ENCODE measurements around the gene MERTK.

The MERTK gene

GRCh38 chr2:111982822-111983221 lies 84.4 kb downstream of the MERTK start:
- DNase-seq, result no peak

- no peak for DNase-seq
Observed at GRCh38 chr2:111983478-111984212, 85.2 kb downstream of the MERTK start.

GRCh38 chr2:111984213-111984604 lies 85.8 kb downstream of the MERTK start:
- no peak for DNase-seq

- DNase-seq, result no peak
Observed at GRCh38 chr2:111985514-111985913, 87.1 kb downstream of the MERTK start.

- DNase-seq, result no peak
Observed at GRCh38 chr2:111986116-111986900, 87.9 kb downstream of the MERTK start.

GRCh38 chr2:111990375-111990774 lies 92.0 kb downstream of the MERTK start:
- no peak for DNase-seq

- DNase-seq, result no peak
Observed at GRCh38 chr2:111990856-111991255, 92.4 kb downstream of the MERTK start.

GRCh38 chr2:111994042-111994441 lies 95.6 kb downstream of the MERTK start:
- no peak for DNase-seq

GRCh38 chr2:111995148-111995547 lies 96.7 kb downstream of the MERTK start:
- no peak for DNase-seq

- DNase-seq, result no peak
Observed at GRCh38 chr2:111999809-112000208, 101.4 kb downstream of the MERTK start.

- DNase-seq, result no peak
Observed at GRCh38 chr2:112000399-112001135, 102.2 kb downstream of the MERTK start.

GRCh38 chr2:112001136-112001715 lies 102.8 kb downstream of the MERTK start:
- DNase-seq, result no peak

- DNase-seq, result no peak
Observed at GRCh38 chr2:112001942-112002341, 103.5 kb downstream of the MERTK start.

GRCh38 chr2:112003576-112004252 lies 105.3 kb downstream of the MERTK start:
- no peak for DNase-seq

GRCh38 chr2:112004253-112004645 lies 105.8 kb downstream of the MERTK start:
- no peak for DNase-seq

GRCh38 chr2:112005406-112006075 lies 107.1 kb downstream of the MERTK start:
- no peak for DNase-seq

GRCh38 chr2:112006076-112006410 lies 107.6 kb downstream of the MERTK start:
- no peak for DNase-seq

GRCh38 chr2:112007493-112007892 lies 109.1 kb downstream of the MERTK start:
- DNase-seq, result no peak

- DNase-seq, result no peak
Observed at GRCh38 chr2:112008910-112009485, 110.6 kb downstream of the MERTK start.

- DNase-seq, result no peak
Observed at GRCh38 chr2:112010751-112011150, 112.3 kb downstream of the MERTK start.

GRCh38 chr2:112012556-112012955 lies 114.1 kb downstream of the MERTK start:
- DNase-seq, result no peak

- no peak for DNase-seq
Observed at GRCh38 chr2:112018846-112019245, 120.4 kb downstream of the MERTK start.

Measured in activated CD4-positive, alpha-beta T cell treated with anti-CD3 and anti-CD28 coated beads for 4 hours (primary cell).